ENCODE data around the gene EPHA7.

GRCh38 chr6:93418408-93419303 lies 703 bp downstream of the EPHA7 start:
- no peak for TF ChIP-seq CTCF (IDR thresholded peaks at IDR 0.05 in 2 of 3, conservative IDR thresholded peaks at IDR 0.05 in 1 of 3; ENCODE audit: borderline replicate concordance in 1 of 3, insufficient read depth in 1 of 3, low read depth in 2 of 3, low read length in 2 of 3)
- TF ChIP-seq POLR2AphosphoS5 (IDR thresholded peaks at IDR 0.05; ENCODE audit: low read depth, low read length) = no peak
- TF ChIP-seq POLR2A (IDR thresholded peaks at IDR 0.05; ENCODE audit: borderline replicate concordance, extremely low read depth, insufficient read depth, insufficient read length) = no peak
- no peak for TF ChIP-seq SRF (IDR thresholded peaks at IDR 0.05; ENCODE audit: low read depth)
- no peak for TF ChIP-seq EZH2 (IDR thresholded peaks at IDR 0.05)
- TF ChIP-seq CBX3 (IDR thresholded peaks at IDR 0.05; ENCODE audit: low read depth) = no peak
- no peak for TF ChIP-seq MAX (IDR thresholded peaks at IDR 0.05)
- TF ChIP-seq EZH2phosphoT487 (IDR thresholded peaks at IDR 0.05; ENCODE audit: borderline replicate concordance) = no peak
- TF ChIP-seq RAD21 (IDR thresholded peaks at IDR 0.05; ENCODE audit: low read depth) = no peak
